ENCODE measurements around the gene DONSON. TPM values are rescaled to one million over a fixed set of nuclear protein-coding genes. Genes with fewer than 3 reads are reported as not detected.

The DONSON gene
- total and polyA plus RNA-seq, 2 of the 13 experiments (the other 11 are each of a cell fraction or from before 2014, with no cell fraction given): 35.4 to 63.6 TPM

DNA sequence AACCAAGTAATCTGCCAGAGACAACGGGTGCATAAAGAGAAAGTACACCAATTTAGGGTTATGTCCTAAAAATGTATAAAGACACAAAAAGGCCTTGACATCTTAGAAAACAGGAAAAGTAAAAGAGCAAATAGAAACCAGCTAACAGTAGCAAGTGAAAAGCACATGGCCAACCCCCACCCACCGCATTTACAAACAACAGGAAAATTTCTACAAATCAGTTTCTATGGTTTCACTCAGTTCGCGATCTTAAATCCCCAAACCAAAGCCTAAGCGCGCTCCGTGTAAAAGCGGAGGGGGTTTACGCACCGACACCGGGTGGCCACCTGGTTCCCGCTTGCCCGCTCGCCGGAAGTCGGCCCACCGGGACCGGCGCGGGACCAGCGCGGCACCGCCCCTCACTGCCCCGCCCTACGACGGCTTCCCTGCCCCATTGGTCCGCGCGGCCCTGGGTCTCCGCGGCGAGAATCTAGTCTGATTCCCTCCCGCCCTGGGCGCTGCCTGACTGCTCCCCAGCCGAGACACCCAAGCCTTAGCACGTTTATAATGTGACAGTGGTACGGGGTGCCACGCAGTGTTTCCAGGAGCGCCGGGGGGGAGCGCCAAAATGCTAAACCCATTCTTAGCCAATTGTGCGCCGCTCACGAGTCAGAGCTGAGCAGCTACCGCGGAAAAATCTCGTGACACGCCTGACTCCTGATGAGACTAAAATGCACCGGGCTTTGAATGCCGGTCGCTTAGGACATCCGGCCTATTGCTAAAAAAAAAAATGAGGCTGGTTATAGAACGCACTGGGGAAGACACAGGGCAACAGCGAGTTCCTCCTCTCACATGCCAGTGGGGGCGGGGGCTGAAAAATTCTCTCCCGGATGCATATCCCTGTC lies 46.5 kb downstream of the DONSON start, which contains the start of gene GART (continued):
- TF ChIP-seq, protein P1, sequence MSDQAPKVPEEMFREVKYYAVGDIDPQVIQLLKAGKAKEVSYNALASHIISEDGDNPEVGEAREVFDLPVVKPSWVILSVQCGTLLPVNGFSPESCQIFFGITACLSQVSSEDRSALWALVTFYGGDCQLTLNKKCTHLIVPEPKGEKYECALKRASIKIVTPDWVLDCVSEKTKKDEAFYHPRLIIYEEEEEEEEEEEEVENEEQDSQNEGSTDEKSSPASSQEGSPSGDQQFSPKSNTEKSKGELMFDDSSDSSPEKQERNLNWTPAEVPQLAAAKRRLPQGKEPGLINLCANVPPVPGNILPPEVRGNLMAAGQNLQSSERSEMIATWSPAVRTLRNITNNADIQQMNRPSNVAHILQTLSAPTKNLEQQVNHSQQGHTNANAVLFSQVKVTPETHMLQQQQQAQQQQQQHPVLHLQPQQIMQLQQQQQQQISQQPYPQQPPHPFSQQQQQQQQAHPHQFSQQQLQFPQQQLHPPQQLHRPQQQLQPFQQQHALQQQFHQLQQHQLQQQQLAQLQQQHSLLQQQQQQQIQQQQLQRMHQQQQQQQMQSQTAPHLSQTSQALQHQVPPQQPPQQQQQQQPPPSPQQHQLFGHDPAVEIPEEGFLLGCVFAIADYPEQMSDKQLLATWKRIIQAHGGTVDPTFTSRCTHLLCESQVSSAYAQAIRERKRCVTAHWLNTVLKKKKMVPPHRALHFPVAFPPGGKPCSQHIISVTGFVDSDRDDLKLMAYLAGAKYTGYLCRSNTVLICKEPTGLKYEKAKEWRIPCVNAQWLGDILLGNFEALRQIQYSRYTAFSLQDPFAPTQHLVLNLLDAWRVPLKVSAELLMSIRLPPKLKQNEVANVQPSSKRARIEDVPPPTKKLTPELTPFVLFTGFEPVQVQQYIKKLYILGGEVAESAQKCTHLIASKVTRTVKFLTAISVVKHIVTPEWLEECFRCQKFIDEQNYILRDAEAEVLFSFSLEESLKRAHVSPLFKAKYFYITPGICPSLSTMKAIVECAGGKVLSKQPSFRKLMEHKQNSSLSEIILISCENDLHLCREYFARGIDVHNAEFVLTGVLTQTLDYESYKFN (CRISPR knock-in tag; conservative IDR thresholded peaks at IDR 0.05): peak; percentile 36
- TF ChIP-seq DR1 (CRISPR knock-in tag; IDR thresholded peaks at IDR 0.05) (peak; percentile 32; the same call in 1 of the 2 replicates), ZNF691 (CRISPR knock-in tag; IDR thresholded peaks at IDR 0.05; ENCODE audit: borderline replicate concordance, low read depth) (peak; percentile 37; the same call in 1 of the 2 replicates), ZNF597 (CRISPR knock-in tag; IDR thresholded peaks at IDR 0.05) (no peak), ZNF646 (CRISPR knock-in tag; IDR thresholded peaks at IDR 0.05) (no peak), ZNF343 (CRISPR knock-in tag; IDR thresholded peaks at IDR 0.05) (no peak), MATR3 (CRISPR knock-in tag; IDR thresholded peaks at IDR 0.05) (no peak)
- TF ChIP-seq, protein P2, sequence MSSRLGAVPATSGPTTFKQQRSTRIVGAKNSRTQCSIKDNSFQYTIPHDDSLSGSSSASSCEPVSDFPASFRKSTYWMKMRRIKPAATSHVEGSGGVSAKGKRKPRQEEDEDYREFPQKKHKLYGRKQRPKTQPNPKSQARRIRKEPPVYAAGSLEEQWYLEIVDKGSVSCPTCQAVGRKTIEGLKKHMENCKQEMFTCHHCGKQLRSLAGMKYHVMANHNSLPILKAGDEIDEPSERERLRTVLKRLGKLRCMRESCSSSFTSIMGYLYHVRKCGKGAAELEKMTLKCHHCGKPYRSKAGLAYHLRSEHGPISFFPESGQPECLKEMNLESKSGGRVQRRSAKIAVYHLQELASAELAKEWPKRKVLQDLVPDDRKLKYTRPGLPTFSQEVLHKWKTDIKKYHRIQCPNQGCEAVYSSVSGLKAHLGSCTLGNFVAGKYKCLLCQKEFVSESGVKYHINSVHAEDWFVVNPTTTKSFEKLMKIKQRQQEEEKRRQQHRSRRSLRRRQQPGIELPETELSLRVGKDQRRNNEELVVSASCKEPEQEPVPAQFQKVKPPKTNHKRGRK (CRISPR knock-in tag; IDR thresholded peaks at IDR 0.05): no peak
- TF ChIP-seq, protein P3, sequence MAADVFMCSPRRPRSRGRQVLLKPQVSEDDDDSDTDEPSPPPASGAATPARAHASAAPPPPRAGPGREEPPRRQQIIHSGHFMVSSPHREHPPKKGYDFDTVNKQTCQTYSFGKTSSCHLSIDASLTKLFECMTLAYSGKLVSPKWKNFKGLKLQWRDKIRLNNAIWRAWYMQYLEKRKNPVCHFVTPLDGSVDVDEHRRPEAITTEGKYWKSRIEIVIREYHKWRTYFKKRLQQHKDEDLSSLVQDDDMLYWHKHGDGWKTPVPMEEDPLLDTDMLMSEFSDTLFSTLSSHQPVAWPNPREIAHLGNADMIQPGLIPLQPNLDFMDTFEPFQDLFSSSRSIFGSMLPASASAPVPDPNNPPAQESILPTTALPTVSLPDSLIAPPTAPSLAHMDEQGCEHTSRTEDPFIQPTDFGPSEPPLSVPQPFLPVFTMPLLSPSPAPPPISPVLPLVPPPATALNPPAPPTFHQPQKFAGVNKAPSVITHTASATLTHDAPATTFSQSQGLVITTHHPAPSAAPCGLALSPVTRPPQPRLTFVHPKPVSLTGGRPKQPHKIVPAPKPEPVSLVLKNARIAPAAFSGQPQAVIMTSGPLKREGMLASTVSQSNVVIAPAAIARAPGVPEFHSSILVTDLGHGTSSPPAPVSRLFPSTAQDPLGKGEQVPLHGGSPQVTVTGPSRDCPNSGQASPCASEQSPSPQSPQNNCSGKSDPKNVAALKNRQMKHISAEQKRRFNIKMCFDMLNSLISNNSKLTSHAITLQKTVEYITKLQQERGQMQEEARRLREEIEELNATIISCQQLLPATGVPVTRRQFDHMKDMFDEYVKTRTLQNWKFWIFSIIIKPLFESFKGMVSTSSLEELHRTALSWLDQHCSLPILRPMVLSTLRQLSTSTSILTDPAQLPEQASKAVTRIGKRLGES (CRISPR knock-in tag; IDR thresholded peaks at IDR 0.05; ENCODE audit: borderline replicate concordance): 0 out of 2 replicates have a peak, but pooled peaks have one; percentile 72
